ENCODE results near the gene IRF3.

The IRF3 gene

DNA sequence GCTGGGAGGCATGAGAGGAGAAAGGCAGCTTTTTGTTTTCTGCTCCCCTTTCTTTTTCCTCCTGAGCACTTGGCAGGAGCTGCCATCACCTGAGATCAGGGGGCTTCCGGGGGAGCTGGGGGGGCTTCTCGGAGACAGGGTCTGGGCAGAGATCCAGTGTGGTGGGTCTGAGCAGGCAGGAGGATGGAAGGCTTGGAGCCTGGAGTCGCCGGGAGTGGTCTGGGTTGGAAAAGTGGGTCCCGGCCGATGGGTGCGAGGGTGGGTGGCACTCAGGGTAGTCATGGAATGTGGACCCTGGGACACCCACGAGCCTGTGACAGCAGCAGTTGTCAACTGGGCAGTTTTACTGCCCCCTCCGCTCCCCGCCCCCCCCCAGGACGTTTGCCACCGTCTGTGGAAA lies 21.5 kb upstream of the IRF3 start:
- DNase-seq, result no peak

DNA sequence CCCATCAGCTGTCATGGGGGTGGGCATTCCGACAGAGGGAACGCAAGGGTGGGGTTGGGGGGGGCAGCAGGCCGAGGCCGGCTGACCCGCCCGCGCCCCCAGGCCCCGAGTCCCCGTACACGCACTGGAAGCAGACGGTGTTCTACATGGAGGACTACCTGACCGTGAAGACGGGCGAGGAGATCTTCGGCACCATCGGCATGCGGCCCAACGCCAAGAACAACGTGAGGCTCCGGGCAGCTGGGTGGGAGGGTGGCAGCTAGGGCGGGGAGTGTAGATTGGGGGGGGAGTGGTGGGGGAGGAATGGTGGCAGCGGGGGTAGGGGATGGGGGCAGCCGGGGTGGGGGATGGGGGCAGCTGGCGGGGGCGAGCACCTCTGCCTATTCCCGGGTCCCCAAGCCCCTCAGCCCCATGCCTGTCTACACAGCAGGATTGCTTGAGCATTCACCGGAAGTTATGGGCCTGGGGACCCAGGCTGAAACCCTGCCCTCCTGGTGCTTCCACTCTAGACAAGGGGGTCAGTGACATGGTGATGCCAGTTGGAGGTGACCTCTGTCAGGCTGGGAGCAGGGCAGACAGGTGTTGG lies 20.9 kb upstream of the IRF3 start:
- no peak for DNase-seq

DNA sequence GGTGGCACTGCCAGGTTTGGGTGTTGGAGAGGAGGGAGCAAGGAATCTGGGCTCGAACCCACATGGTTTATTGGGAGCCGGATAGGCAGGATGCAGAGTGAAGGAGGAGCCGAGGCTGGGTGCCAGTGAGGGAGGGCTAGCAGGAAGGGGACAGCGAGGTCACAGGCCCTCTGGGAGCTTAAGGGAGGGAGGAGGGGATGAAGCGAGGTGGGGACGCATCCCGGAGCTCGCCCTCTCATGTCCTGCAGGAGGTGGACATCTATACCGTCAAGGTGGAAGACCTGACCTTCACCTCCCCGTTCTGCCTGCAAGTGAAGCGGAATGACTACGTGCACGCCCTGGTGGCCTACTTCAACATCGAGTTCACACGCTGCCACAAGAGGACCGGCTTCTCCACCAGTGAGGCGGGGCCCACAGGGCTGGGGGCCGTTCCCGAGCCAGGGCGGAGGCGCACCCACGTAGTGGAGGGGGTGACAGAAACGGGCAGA lies 20.2 kb upstream of the IRF3 start:
- DNase-seq, result no peak

DNA sequence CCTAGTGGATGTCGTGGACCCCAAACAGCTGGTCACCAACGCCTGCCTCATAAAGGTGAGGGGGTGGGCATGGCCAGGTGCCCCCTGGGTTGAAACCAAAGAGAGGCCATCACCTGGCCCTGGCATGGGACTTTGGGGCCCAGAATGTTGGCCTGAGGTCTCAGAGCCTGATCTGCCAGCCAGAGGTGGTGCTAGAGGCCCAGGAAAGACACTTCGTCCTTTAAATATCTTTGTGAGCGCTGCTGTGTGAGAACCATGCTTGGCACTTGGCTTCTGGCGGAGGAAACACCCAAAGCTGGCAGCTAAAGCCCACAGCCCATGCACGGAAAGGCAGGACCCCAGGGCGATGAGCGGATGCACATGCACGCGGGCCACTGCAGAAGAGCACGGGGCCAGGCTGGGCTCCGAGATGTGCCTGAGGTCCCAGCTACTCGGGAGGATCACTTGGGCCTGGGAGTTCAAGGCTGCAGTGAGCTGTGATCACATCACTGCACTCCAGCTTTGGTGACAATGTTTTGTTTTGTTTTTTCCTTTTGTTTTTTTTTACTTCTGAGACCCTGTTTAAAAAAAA lies 19.4 kb upstream of the IRF3 start:
- DNase-seq, result no peak

DNA sequence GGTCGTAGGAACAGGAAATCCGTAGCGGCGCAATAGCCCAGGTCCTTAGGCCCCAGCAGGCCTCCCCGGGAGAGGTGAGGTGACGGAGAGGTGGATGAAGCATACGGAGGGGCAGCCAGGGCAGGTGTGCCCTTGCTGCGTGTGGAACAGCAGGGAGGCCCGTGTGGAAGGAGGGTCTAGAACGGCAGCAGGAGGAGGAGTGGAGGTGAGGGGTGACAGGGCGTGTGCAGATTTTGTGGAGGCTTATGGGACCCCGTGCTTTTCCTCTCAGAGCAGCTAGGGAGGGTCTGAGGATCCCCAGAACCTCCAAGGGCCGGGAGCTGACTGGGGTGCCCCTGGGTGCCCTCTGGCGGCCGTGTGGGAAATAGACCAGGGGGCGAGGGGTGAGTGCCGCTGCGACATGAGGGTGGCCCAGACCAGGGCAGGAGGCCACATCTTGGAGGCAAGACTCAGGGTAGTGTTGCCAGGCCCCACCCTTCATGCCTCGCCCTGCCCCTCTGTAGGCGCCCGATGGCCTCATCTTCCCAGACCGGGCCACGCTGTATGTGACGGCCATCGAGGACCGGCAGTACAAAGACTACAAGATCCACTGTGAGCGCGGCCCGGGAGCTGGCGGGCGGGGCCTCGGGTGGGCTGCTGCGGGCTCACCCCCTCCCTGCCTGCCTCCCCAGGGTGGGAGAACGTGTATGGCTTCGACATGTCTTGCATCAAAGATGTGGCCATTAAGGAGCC lies 18.8 kb upstream of the IRF3 start:
- DNase-seq, result no peak

DNA sequence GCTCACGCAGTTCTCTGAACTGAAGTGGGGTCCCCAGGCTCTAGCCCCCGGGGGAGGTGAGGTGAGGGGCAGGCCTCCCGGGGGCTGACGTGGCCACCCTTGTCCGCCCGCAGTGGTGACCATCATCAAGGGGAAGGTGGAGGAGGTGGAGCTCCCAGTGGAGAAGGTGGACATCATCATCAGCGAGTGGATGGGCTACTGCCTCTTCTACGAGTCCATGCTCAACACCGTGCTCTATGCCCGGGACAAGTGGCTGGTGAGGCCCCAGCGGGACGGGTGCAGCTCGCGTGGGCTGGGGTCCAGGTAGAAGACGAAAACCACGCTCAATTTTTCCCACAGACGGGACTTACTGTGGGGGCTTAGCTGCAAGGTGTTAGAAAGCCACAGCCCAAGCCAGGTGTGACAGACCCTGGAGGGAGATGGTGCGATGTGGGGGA lies 18.2 kb upstream of the IRF3 start:
- DNase-seq, result no peak

DNA sequence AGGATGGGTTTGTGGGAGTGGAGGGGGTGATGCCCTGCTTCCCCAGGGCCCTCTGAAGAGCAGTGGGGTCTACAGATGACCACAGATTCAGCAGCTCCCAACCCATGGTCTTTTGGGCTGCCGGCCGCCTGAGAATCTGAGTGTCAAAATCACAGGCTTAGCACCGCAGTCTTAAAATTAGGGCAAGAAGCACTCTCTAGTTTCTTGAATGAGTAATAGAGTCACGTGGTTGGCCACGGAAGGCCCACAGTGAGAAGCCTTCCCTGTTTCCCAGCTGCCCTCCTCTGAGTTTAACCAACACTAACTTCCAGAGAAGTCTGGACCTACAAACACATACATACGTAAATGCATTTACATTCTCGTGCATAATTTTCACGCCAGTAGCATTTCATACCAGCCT lies 16.6 kb upstream of the IRF3 start:
- DNase-seq, result no peak

DNA sequence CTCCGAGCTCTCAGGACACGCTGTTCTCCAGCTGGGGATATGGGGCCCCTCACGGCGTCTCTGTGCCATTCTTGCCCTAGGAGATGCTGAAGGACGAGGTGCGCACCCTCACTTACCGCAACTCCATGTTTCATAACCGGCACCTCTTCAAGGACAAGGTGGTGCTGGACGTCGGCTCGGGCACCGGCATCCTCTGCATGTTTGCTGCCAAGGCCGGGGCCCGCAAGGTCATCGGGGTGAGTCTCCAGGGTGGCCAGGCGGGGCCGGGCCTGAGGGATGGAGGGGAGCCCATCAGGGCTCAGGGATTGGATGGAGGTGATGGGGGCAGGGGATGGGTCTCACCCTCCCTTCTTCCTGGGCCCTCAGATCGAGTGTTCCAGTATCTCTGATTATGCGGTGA lies 16.2 kb upstream of the IRF3 start:
- DNase-seq, result no peak

DNA sequence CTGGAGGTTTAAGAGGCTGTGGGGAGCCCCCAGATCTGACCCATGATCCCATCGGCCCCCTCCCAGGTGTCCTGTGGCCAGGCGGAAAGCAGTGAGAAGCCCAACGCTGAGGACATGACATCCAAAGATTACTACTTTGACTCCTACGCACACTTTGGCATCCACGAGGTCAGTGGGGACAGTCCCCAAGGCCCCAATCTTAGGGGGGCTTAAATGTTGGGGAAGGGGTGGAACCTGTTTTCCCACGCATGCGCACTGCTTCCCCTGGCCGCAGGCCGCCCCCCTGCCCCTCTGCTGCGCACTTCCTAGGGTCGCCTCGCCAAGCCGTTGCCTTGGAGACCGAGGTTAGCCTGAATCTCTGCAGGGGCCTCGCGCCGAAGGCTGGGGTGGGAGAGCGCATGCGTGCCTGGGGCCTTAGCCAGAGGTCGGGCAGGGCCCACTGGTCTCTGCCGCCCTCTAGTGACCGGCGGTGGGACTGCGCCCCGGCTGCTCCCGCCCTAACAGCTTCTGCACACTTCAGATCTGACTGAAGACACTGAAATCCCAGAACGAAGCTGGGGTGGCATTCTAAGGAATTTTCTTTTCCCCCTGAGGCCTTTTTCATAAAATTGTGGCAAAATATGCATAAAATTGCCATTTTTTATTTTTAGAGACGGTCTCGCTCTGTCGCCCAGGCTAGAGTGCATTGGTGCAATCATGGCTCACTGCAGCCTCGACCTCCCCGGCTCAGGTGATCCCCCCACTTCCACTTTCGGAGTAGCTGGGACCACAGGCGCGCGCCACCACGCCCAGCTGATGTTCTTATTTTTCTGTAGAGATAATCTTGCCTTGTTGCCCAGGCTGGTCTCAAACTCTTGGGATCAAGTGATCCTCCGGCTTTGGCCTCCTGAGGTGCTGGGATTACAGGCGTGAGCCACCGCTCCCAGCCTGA lies 15.0 kb upstream of the IRF3 start:
- peak; percentile 93 for DNase-seq

DNA sequence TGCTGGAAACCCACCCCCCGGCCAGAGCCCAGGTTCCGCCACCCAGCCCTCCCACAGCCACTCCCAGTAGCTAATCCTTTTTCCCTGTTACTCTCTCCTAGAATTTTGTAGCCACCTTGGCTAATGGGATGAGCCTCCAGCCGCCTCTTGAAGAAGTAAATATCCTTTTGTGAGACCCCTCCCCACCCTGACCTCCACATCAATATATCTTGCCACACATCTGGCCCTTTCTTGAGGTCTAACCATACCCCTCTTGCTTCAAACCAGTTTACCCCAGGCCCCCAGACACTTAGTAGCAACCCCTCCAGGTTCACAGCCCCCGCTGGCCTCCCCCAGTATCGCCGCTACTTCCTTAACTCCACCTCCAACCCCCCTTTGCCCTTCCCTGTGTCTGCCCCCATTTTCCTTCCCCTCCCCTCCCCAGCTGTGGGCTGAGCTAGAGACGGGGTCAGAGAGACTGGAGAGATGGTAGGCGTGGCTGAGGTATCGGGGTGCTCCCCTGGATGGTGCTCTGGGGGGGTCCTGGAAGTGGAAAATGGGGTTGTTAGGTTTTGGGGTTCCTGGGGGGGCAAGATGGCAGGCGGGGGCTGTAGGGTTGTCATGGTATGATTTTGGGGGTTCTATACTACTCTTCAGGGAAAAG lies 14.2 kb upstream of the IRF3 start:
- DNase-seq, result no peak

DNA sequence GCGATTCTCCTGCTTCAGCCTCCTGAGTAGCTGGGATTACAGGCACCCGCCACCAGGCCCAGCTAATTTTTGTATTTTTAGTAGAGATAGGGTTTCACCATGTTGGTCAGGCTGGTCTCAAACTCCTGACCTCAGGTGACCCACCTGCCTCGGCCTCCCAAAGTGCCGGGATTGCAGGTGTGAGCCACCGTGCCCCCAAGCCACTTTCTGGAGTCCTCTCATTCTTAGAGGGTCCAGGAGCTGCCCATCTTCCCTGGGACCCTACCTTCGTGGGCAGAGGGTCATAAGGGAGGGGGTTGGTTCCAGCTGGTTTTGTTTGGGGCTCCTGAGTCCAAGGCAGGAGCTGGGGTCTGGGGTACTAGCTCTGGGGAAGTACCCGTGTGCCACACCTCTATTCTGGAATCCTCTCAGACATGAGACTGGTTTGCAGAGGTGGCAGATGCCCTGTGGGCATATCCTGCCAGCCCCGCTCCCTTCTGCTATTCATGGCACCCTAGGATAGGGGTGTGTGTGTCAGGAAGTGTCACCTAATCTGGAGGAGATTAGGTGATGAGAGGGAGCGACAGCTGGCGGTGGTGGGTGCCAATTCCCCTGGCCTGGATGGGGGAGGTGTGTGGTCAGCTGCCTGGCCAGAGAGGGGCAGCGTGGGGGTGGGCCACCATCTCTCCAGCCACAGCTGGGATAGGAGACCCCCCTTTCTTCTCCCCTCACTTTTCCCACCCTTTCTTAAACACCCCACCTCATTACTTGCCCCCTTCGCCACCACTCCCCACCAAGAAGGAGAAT lies 13.5 kb upstream of the IRF3 start:
- no peak for DNase-seq

DNA sequence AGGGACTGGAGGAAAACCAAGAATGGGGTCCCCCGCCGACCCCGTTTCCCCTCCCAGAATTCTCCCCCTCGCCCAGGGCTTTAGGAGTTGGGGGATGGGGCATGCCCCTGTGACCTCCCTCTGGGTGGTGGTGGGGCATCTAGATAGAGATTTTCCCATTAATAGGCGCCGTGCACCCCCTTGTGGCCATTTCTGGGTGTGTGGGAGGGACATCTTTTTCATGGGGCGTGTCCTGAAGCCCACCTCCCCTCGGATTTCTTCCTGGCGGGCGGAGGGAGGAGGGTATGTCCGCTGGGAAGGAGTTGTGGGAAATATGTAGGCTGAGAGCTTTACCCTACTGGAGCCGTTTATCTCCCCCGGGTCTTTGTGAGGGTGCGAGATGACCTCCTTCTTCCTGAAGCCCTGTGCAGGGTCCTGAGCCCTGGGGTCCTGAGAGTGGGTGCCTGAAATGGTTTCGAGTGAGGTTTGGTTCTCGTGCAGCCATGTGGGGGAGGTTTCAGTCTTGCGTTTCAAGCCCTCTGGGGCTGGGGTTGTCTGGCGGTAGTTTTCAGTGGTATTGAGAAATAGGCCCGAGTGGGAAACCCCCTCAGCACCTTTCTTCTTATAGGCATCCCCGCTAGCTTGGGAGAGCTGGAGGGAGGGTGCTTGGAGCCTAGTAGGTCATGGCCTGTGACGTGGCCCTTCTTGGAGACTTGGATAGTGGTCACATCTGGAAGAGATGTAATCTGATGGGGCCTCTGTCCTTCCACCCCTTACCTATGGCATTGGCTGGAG lies 12.4 kb upstream of the IRF3 start:
- DNase-seq, result peak; percentile 75

DNA sequence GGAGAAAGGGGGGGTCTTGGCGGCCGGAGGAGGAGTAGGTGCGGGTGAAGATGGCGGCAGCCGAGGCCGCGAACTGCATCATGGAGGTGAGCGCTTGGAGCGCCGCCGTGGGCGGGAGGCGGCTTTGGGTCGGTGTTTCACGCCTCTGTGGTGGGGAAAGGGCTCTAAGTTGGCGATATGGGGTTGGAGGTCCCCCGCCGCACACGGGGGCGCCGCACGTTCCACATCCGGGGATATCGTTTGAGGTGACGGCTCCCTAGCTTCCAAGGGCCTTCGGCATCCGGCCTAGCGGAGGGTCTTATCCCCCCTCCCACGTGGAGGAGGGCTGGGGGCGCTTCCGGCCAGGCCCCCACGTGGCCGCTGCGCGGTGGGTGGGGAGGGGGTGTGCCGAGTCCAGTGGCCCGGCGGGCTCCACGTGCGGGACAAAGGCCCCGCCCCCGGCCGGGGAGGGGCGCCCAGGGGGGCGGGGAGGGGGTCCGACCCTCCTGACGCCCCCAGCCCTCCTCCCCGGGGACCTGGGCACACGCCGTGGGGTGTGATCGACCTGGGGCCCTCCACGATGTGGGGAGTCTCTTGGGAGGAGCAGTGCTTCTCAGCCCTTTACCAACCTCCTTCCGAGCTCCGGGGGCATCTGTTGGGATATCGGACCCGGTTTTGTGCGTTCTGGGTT lies 11.7 kb upstream of the IRF3 start, which contains the start of gene PRMT1:
PRMT1 (plus strand) TSS at position 41 of the 670 bp plus-strand sequence; CDS start at position 51, 10 bp downstream.
- DNase-seq, result peak; percentile 42

DNA sequence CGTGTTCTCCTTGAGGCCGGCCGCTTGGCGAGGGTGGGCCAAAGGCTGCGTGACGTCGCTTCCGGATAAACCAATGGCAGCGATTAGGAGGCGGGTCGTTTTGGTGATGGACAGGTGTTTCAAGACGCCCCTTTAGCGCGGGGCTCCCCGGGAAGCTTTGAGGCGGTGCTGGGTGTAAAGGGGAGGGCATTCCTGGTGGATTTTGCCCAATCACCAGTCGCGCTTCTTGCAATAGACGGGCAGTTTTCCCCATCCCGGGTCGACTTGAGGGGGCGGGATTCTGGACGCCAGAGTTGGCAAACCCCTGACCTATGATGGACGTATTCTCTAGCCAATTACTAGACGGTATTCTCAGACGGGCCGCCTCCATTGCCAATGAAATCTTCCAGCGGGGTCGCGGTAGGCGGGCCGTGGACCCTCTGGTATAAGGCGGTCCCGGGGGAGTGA lies 11.2 kb upstream of the IRF3 start:
- peak; percentile 96 for DNase-seq

DNA sequence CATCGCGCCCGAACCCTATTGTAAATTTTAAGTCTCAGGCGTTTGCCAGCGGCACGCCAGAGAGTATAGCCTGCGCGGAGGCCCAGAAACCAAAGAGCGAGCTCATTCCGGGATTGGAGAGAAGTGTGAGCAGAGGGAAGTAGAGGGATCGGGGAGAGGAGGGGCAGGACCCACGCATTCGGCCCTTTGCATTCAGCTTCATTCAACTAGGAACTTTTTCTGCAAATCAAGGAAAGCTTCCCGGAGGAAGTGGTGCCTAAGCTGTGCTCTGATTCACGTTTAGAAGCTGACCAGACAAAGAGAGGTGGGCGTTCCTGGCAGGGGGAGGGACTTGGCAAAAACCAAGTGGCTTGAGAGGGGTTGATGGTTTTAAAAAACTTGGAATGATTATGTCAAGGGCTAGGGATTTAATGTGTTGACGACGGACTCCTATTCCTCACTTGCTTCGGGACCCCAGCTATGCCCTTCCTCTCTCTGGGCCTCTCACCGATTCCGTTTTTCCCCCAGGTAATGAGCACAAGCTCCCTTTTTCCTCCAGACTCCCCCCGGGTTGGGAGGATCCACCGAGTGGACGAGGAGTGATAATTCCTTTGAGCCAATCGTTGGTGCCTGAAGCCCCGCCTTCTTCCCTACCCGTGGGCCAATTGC lies 10.6 kb upstream of the IRF3 start:
- DNase-seq, result no peak

DNA sequence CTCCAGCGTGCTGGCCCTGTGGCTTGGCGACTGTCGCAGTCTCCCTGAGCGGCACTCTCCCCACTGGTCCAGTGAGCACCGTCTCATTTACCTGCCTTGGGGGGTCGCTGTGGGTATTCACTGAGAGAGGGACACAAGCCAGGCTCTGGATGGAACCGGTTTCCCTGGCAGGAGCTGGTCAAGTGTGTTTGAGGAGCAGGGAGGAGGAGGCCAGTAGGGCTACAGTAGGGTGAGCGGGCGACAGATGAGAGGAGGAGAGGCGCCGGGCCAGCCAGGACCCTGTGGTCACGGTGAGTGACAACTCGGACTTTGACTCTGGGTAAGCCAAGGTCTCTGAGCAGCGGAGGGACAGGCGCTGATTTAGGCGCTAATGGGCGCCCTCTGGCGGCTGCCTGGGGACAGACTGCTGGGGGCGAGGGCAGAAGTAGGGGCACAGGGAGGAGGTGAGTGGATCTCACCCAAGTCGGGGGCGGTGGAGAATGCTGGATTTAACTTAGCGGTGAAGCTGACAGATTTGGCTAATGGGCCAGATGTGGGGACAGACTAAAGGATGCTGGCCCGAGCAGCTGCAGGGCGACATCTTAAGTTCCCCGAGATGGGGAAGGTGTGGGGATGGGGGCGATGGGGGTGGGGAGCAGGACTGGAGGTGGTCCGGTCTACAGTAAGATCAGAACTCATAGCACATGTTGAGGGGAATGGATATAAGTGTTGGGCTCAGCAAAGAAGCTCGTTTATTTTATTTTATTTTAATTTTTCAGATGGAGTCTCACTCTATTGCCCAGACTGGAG lies 6.7 kb upstream of the IRF3 start:
- DNase-seq, result peak; percentile 71

DNA sequence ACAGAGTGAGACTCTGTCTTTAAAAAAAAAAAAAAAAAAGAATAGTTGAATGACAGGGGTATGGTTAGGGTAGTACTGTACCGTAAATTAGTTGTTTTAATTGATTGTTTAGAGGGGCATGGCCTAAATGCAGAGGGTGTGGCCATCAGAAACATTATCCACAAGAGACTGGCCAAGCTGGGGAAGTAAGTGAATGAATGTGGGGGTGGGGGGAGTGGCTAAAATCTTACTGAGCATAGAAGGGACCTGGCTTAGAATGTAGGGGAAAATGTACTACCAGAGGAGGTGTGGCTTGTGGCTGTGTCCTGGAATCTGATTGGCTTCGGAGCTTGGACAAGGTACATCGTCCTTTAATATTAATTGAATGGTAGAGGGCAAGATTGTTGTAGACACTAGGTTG lies 3.9 kb upstream of the IRF3 start:
- DNase-seq, result no peak

DNA sequence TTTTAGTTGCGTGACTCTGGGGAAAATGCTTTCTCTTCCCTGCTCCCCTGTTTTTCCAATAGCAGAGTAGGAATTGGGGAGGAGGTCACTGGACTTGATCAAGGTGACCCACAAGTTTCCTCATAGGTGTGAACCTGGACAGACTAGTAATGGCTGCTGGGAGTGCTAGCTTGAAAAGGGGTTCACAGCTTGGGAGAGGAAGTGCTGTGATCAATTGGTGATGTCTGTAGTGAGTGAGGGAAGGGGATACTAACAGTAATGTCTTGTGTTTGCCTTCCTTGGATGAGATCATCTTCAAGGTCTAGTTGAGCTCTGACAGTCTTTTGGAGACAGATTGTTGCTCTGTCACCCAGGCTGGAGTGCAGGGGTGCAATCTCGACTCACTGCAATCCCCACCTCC lies 1.8 kb upstream of the IRF3 start:
- DNase-seq, result no peak

DNA sequence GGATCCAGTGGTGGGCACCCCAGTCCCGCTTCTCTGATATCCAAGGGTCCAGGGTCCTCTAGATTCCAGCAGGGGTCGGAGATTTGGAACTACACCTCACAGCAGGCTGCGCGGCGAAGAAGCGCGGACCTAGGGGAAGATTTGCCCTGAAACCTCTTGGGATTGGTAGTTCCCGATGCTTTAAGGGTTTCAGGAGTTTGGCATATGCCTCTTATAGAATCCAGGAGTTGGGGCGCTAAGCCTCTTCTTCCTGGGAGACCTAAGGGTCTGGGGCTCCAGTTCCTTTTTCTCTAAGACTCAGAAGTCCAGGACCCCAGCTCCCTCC lies 425 bp upstream of the IRF3 start:
- no peak for DNase-seq

Data from effector CD4-positive, alpha-beta T cell (primary cell).